OCI-M1 (cell line): ENCODE results near the gene IFT27.

Source experiments
- DNase-seq: peaks from one replicate; lab custom pipeline; 2025; lab: John Stamatoyannopoulos, UW

The IFT27 gene

DNA sequence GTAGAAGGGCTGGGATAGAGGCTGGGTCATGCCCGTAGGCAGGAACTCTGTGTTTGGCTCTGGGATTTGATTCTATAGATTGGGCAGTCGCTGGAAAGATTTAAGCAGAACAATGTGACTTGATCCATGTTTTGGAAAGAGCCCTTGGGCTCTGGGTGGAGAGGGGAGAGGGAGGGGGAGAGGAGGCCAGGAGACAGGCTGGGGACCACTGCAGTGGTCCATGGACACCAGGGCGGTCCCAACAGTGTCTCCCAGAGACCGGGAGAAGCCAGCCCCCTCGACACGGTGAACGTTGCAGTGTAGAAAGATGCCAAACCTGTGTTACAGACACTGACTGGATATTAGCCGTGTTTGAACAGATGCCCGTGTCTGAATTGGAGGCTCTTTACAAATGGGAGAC lies 21.5 kb upstream of the IFT27 start:
- no peak for DNase-seq

- no peak for DNase-seq
Observed at GRCh38 chr22:36796552-36797175, 20.7 kb upstream of the IFT27 start.

GRCh38 chr22:36795633-36796032 lies 19.7 kb upstream of the IFT27 start:
- no peak for DNase-seq

DNA sequence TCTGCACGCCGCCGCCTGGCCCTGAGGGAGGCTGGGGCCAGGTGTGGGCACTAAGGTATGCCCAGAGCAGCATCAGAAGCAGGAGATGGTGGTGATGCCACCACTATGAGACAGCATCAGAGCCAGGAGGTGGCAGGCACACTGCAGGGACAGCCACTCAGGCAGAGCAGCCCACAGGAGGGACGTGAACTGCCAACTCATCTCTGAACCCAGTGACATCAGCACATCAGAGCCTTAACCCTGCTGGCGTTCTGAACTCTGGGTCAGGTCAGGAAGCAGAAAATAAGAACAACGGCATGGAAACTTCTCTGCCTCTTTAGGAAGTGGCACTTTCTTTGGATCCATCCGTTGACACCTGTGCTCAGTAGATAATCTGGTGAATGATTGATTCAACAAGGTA lies 14.7 kb upstream of the IFT27 start:
- DNase-seq = peak; percentile 12

- no peak for DNase-seq
Observed at GRCh38 chr22:36787204-36787988, 11.5 kb upstream of the IFT27 start.

DNA sequence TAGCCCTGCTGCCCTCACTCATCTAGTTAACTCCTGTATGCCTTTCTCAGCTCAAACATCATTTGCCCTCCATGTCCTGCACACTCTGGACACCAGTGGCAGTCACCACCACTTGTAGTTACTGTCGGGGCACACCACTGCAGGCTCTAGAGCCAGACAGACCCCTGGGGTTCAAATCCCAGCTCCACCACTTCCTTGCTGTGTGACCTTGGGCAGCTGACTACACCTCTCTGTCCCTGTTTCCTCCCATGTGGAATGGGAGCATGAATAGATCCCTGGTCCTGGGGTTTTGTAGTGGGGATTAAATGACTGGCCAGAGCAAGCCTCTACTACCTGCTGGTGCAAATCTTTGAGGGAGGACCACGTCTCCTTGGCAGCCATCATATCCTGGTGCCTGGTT lies 7.8 kb upstream of the IFT27 start:
- DNase-seq = no peak

- peak; percentile 87 for DNase-seq
Observed at GRCh38 chr22:36781656-36782627, 6.0 kb upstream of the IFT27 start.

DNA sequence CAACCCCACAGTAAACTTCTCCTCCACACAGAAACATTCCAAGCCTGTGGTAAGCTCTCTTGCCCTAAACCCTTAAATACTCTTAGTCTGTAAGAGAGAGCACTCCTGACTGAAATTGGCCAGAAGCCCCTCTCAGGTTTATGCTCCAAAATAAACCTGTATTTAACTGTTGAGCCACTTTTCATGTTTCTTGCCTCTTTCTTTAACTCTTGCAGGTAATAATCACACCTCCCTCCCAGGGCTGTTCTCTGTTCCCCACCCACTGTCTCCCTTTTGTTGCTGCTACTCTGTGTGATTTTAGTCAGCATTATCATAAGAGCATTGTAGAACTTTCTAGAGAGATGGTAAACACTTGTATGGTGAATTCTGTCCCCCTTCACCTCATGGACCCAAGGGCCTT lies 2.1 kb upstream of the IFT27 start:
- no peak for DNase-seq

DNA sequence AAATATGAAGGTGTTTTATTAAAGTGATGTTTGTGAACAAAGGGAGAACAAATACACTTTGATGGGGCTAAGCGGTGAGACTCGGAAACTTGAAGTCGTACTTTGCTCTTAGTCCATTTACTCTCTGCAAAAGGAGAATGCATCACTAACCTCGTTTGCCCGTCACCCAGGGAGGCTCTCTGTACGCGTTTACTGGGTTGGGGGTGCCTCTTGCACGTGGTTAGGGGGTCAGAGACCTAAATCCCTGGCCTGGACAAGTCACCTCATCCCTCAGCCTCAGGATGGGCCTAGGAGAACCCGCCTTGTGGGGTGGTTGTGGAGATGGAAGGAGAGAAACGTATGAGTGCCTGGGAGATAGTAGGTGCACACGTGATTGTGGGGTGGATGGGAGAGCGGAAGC lies 803 bp upstream of the IFT27 start:
- no peak for DNase-seq

GRCh38 chr22:36775586-36775963 lies 344 bp downstream of the IFT27 start:
- DNase-seq = peak; percentile 27

GRCh38 chr22:36773935-36774334 lies 2.0 kb downstream of the IFT27 start:
- DNase-seq = peak; percentile 71

- no peak for DNase-seq
Observed at GRCh38 chr22:36772451-36772850, 3.5 kb downstream of the IFT27 start.

DNA sequence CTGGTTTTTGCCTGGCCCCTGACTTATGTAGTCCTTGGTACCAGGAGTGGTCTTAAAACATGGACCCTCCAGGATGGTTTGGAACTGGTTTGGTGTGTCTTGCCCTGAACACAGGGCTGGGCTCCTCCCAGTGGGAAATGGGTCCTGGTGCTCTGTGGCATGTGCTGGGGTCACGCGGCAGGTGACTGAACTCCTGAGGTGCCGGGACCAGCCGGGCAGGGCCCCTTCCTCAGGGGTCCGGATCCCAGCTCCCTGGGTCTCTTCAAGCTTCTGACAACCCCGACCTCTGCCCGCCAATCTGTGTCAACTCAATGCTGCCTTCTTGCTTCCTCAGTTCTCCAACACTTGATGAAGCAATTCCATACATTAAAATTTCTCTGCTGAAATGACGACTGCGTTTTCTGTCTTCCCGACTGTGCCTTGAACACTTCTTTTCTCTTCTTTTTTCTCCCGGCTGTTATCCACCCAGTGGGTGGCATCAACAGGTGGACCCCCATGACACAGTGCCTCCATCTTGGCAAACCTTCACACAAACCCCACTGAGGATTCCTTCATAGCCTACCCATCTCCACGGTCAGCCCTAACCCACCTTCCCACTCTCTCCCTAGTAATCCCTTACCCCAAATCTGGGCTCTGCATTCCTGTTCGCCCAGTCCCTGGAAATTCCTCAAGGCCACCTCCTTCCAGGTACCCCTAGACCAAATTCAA lies 4.4 kb downstream of the IFT27 start:
- no peak for DNase-seq

DNA sequence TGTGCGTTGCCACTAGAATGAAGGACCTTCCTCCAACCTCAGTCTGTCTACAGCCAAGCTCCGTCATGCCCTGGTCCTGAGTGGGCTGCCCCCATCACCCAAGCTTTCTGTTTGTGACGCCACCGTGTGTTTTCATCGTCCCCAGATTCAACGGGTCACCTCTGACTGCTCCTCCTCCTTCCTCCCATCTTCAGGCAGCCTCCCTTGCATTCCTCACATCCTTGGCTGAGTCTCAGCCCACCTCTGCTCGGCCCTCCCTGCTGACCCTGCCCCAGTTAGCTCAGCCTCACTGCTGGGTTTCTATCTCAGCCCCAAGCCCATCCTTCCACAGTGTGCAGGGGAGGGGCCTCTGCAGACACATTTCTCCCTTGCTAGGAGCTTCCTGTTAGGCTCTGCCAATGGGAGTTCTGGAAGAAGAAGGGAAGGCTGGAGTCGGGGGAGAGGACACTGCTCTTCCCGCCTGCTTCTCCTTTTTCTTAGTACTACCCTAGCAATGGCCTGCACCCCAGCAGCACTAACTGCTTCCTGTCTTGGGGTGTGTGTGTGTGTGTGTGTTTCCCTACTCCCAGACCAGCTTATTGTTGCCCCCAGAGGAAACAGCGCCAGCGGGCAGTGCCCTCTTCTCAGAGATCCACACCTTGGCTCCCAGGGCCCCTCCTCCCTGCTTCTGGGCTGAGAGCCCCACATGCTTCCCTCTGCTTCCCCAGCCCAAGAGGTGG lies 5.2 kb downstream of the IFT27 start:
- no peak for DNase-seq

GRCh38 chr22:36769541-36770512 lies 6.1 kb downstream of the IFT27 start:
- no peak for DNase-seq

- DNase-seq = no peak
Observed at GRCh38 chr22:36768616-36769015, 7.3 kb downstream of the IFT27 start.

- no peak for DNase-seq
Observed at GRCh38 chr22:36768141-36768540, 7.8 kb downstream of the IFT27 start.

DNA sequence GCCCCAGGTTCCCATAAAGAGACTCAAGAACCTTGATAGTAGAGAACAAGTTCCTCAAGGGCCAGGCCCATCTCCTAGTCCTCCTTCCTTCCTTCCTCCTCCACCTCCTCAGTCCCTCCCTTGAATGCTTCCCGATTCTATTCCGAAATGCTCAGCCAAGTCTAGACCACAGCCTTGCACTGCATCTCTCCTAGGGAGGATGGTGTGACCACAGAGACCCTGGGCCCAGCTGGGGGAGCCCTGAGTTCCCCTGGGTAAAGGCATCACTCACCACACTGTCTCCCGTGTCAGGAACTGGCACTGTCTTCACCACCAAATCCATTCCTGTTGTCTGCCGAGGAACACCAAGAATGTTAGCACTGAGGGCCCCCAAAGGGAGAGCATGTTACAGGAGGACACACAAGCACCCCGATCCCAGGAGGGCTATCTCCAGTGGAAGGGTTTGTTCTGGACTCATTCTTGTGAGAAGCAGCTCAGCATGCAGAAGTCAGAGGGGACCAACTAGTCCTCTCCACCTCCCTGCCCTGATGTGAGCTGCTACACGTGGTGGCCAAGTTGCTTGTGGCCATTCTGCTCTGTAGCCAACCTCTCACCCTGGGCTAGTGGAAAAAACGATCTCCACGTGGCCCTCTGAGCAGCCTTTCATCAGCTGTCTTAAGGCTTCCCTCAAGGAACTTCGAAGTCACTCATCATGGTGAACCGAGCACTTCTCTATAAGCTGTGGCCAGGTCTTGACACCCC lies 8.7 kb downstream of the IFT27 start:
- DNase-seq = no peak

DNA sequence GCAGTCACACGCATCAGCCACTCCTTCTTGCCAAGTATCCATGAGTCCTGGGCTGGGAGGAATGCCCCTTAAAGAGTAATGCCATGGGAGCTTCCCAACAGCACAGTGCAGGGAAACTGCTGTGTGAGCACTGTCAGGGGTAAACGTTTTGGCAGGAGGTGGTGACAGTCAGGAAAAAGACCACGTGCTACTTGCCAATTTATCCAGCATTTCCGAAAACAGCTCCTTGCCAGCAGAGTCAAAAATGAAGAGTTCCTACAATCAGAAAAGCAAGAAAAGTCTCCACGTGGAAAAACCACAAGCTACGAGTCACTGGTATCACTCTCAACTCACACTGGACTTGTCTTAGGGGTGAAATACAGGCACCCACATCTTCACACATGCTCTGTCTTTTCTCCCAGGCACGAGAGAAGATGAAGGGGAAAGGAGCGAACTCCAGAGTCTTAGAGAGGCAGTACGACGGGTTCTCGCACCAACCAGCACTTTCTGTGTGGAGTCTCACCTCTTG lies 9.9 kb downstream of the IFT27 start:
- no peak for DNase-seq
